ENCODE data around the gene APAF1. TPM values are rescaled to one million over a fixed set of nuclear protein-coding genes. Genes with fewer than 3 reads are reported as not detected.
"Not testable (repeated sequence)": the region's sequence is repeated elsewhere in the genome, so short reads cannot be mapped to it uniquely, and the experiment has no call there.

The APAF1 gene
- total RNA-seq, 1 donor, result 24.1 TPM

DNA sequence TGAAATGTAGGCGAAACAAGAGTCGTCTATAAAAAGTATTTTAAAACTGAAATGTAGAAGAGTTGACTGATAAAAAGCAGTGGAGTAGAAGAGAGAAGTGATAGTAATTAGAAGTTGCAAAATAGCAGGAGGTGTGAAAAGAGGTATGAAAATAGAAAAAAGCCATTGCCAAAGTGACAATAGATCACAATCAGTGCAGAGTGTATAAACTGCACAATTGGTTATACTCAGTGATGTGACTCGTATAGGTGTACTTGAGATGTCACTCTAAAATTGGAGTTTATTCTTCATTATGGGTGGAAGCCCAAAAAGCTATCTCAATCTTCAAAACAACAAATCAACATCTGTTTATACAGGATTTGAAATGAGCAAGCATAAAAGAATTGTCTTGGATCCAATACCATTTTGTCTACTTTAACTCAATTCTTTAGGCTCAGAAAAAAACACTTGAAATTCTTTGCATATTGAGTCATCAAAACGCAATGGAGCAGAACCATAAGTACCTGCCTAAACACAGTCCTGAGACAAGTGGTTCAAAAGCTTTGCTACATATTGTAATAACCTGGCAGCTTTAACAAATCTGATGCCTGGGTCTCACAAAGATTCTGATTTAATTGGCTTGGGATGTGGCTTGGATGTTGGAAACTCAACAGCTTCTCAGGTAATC, 9.3 kb upstream of the APAF1 start:
- peak; percentile 76 for DNase-seq (ENCODE audit: low read depth)
- no peak overlapping the region for H3K4me3 ChIP-seq (ENCODE audit: low read depth, low read length)
- TF ChIP-seq, protein P1, sequence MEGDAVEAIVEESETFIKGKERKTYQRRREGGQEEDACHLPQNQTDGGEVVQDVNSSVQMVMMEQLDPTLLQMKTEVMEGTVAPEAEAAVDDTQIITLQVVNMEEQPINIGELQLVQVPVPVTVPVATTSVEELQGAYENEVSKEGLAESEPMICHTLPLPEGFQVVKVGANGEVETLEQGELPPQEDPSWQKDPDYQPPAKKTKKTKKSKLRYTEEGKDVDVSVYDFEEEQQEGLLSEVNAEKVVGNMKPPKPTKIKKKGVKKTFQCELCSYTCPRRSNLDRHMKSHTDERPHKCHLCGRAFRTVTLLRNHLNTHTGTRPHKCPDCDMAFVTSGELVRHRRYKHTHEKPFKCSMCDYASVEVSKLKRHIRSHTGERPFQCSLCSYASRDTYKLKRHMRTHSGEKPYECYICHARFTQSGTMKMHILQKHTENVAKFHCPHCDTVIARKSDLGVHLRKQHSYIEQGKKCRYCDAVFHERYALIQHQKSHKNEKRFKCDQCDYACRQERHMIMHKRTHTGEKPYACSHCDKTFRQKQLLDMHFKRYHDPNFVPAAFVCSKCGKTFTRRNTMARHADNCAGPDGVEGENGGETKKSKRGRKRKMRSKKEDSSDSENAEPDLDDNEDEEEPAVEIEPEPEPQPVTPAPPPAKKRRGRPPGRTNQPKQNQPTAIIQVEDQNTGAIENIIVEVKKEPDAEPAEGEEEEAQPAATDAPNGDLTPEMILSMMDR (IDR thresholded peaks at IDR 0.05; ENCODE audit: insufficient read depth, low read length), result no peak

DNA sequence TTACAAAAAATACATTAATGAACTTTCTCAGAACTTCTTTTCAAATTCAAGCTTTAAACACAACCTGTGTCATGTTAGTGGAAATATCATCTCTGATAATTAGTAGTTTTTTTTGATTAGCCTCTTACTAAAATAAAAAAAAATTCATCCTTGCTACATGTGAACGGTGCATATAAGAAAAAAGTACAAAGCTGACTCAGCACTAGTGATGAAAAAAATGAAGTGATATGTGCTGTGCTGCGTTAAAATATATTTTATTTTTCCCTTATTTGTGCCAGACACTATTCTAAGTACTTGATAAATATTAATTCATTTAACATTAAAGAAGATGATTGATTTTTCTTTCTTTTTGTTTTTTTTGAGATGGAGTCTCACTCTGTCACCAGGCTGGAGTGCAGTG, 8.0 kb upstream of the APAF1 start:
- DNase-seq (ENCODE audit: low read depth), result no peak
- H3K4me3 ChIP-seq (ENCODE audit: low read depth, low read length), result no peak overlapping the region
- TF ChIP-seq, protein P1 (IDR thresholded peaks at IDR 0.05; ENCODE audit: insufficient read depth, low read length), result no peak

DNA sequence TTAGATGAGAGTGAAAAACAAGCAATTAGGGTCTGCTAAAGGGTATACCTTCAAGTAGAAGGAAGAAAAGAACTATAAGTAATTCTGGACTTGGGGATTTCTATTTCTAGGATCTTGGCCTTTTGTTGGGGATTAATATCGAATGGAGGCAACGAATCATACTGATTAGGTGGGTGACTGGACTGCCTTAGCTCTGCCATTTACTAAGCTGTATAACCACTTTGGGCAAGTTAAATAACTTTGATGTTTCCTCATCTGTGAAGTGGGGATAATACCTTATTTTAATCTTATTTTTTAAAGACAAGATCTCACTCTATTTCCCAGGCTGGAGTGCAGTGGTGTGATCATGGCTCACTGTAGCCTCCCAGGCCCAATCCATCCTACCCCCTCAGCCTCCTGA, 7.1 kb upstream of the APAF1 start:
- H3K4me3 ChIP-seq (ENCODE audit: low read depth, low read length), result no peak overlapping the region
- no peak for DNase-seq (ENCODE audit: low read depth)
- TF ChIP-seq, protein P1 (IDR thresholded peaks at IDR 0.05; ENCODE audit: insufficient read depth, low read length), result no peak

DNA sequence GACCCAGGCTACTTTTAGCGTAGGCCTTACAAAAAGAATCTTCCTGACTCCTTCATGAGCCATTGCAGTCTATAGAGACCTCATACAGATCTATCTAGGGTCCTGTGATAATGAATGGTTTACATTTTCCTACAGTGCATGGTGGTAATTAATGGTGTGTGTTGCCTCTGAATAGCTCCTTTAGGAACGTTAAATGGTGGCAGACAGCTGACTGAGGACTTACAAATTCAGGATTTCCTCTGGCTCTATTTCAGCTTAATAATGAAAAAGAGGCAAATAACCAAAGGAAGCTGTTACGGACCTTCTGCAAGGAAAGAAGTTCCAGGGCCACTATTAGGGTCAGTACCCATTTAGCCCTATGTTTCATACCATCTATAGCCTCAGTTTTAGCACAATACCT, 5.6 kb upstream of the APAF1 start:
- no peak for DNase-seq (ENCODE audit: low read depth)
- TF ChIP-seq, protein P1 (IDR thresholded peaks at IDR 0.05; ENCODE audit: insufficient read depth, low read length), result no peak
- H3K4me3 ChIP-seq (ENCODE audit: low read depth, low read length), result no peak overlapping the region

DNA sequence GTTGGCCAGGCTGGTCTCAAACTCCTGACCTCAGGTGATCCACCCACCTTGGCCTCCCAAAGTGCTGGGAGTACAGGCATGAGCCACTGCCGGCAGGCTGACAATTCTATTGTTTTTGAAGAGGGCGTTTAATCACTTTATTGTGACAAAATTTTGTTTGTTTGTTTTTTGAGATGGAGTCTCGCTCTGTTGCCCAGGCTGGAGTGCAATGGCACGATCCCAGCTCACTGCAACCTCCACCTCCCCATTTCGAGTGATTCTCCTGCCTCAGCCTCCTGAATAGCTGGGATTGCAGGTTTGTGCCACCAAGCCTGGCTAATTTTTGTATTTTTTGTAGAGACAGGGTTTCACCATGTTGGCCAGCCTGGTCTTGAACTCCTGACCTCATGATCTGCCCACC, 2.3 kb upstream of the APAF1 start:
- not testable (repeated sequence) for DNase-seq (ENCODE audit: low read depth)
- peak overlapping the region; percentile 22 for H3K4me3 ChIP-seq (ENCODE audit: low read depth, low read length)

- no peak for DNase-seq (ENCODE audit: low read depth)
- TF ChIP-seq, protein P1 (IDR thresholded peaks at IDR 0.05; ENCODE audit: insufficient read depth, low read length), result peak; percentile 20
Observed at GRCh38 chr12:98644433-98644711, 718 bp upstream of the APAF1 start.

DNA sequence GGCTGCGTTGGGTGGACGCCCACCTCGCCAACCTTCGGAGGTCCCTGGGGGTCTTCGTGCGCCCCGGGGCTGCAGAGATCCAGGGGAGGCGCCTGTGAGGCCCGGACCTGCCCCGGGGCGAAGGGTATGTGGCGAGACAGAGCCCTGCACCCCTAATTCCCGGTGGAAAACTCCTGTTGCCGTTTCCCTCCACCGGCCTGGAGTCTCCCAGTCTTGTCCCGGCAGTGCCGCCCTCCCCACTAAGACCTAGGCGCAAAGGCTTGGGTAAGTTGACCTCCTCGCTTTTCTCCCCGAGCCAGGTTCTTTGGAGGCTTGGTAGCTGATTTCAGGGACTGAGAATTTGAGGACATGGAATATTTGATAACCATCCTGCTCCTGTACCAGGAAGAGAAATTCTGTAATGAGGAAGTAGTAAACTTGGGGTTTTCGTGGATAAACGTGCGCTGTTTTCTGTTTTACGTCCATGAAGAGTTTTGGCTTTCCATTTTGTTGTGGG, 530 bp downstream of the APAF1 start:
- TF ChIP-seq, protein P1 (IDR thresholded peaks at IDR 0.05; ENCODE audit: insufficient read depth, low read length), result no peak
- peak; percentile 16 for DNase-seq (ENCODE audit: low read depth)
- peak overlapping the region; percentile 92 for H3K4me3 ChIP-seq (ENCODE audit: low read depth, low read length)

More at GRCh38 chr12:98644433-98644711, 718 bp upstream of the APAF1 start:
- peak overlapping the region; percentile 92 for H3K4me3 ChIP-seq (ENCODE audit: low read depth, low read length)

Data from fibroblast of the aortic adventitia (primary cell).